ENCODE data around the gene BEX4.

GRCh38 chrX:103177556-103177955, 37.4 kb upstream of the BEX4 start:
- TF ChIP-seq CTCF (IDR thresholded peaks at IDR 0.05; ENCODE audit: poor library complexity): no peak
- TF ChIP-seq EZH2 (IDR thresholded peaks at IDR 0.05; ENCODE audit: borderline replicate concordance): no peak
